Spleen (tissue), 7 donors: ENCODE measurements around the gene FCSK.

ENCODE experiments used
- CTCF ChIP-seq, 11 experiments: fragments of 200-600 bp in 7 of 11; fragments of 450-650 bp in 4 of 11; sonication (generic) in 4 of 11; IDR thresholded peaks in 8 of 11; conservative IDR thresholded peaks in 3 of 11; 1 replicate in 7 of 11; 2 replicates in 4 of 11; pipeline versions ENCODE4 v1.4.0 to v1.8.0; 2016 to 2021; ENCODE audit warnings: antibody characterized with exemption in 11 of 11, inconsistent platforms in 4 of 11, mild to moderate bottlenecking in 1 of 11
- POLR2A ChIP-seq, 3 donors: fragments of 450-650 bp; IDR thresholded peaks; one replicate each; pipeline ENCODE4 v1.5.1; 2017; ENCODE audit warnings: antibody characterized with exemption in 3 of 3, mild to moderate bottlenecking in 1 of 3
- donor health status: DM: no; HTN: no; CAD: no; lungs with moderate emphysema.
- donor health status: DM: no; HTN: no; CAD: no.
- donor health status: DM: no; HTN: no; CAD: no.

DNA sequence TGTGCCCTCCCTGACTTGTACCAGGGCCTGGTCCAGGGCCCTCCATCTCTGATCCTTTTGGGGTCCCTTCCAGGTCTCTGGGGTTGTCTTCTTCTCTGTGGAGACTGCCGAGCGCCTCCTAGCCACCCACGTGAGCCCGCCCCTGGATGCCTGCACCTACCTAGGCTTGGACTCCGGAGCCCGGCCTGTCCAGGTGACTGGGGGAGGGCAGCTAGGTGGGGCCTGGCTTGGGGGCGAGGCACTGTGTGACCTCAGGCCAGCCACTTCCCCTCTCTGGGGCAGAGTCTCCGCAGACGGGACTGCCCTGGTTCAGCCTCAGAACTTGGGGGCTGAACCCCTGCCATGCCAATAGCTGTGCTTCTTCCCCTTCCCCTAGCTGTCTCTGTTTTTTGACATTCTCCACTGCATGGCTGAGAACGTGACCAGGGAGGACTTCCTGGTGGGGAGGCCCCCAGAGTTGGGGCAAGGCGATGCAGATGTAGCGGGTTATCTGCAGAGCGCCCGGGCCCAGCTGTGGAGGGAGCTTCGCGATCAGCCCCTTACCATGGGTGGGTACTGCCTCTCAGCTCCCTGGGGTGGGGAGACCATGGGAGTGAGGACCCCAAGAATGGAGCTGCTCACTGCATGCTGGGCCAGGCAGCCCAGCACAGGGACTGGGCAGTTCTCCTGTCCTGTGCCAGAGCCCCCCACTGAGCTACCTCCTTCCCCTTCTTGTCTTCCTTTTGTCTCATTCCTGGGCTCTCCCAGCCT, 14.6 kb downstream of the FCSK start:
- TF ChIP-seq CTCF (IDR thresholded peaks at IDR 0.05 in 8 of 11, conservative IDR thresholded peaks at IDR 0.05 in 3 of 11) (no peak), POLR2A (IDR thresholded peaks at IDR 0.05) (no peak)
